AG04450 (cell line): Measurements from ENCODE around the gene FOXR1. TPM values are rescaled to one million over a fixed set of nuclear protein-coding genes. Genes with fewer than 3 reads are reported as not detected.
"Not testable (repeated sequence)": the region's sequence is repeated elsewhere in the genome, so short reads cannot be mapped to it uniquely, and the experiment has no call there.

Experiments used
- CTCF ChIA-PET: fragments of 300-600, 350-600 bp; formaldehyde crosslinking; extraction: SDS; loops from one replicate; lab custom pipeline; 2022; ENCODE audit warnings: antibody characterized with exemption, inconsistent platforms; lab: Charles Lee
- POLR2A ChIA-PET: fragments of 350-600 bp; formaldehyde crosslinking; extraction: SDS; loops from one replicate; lab custom pipeline; 2021; ENCODE audit warnings: antibody characterized with exemption, inconsistent platforms; lab: Yijun Ruan, JAX
- DNase-seq: peaks from one replicate; pipeline ENCODE4 v3.0.0-alpha.2; 2011; ENCODE audit warnings: low read depth, low spot score
- H3K27ac ChIP-seq: one replicate; pipeline ENCODE4 v1.5.1; 2012; ENCODE audit warnings: low read depth, low read length, control low read depth
- H3K27me3 ChIP-seq: one replicate; pipeline ENCODE4 v1.6.0; 2012; ENCODE audit warnings: low read length; ENCODE audit not compliant: control insufficient read depth, insufficient read depth
- H3K4me3 ChIP-seq: 2 replicates; pipeline ENCODE4 v1.5.1; 2011; ENCODE audit warnings: mild to moderate bottlenecking, low read depth, low read length, control low read depth
- H3K9me3 ChIP-seq: 2 replicates; pipeline ENCODE4 v1.5.1; 2012; ENCODE audit warnings: low read length; ENCODE audit not compliant: control insufficient read depth, insufficient read depth
- CTCF ChIP-seq: IDR thresholded peaks from 2 replicates; pipeline ENCODE4 v1.5.1; 2011; ENCODE audit warnings: low read depth, low read length, control low read depth, inconsistent platforms
- polyA plus RNA-seq: library from polyadenylated mRNA; depleted of rRNA; stranded (reverse); fragments of >200 nt; gene quantifications from 2 replicates; pipeline ENCODE4 v1.2.3, GENCODE V29; 2011

FOXR1 gene
- polyA plus RNA-seq, 1 experiment = not detected

GRCh38 chr11:118961591-118961990 is 10.0 kb upstream of the FOXR1 start:
- Histone ChIP-seq H3K27ac (no peak overlapping the region), H3K27me3 (peaks cover 12% of the 10 kb centered on the region), H3K4me3 (no peak overlapping the region), H3K9me3 (no peaks in the 10 kb centered on the region)
- no peak for TF ChIP-seq CTCF
- POLR2A ChIA-PET = interaction anchor here (0.6 kb wide), 1 partner anchor 199 kb away, joined by 7 read pairs; no protein-coding TSS in a partner anchor
- no peak for DNase-seq
- CTCF ChIA-PET = no interaction called here

GRCh38 chr11:118969508-118969907 is 2.1 kb upstream of the FOXR1 start:
- H3K9me3 ChIP-seq, H3K4me3 ChIP-seq, H3K27me3 ChIP-seq, POLR2A ChIA-PET, CTCF ChIA-PET, H3K27ac ChIP-seq, DNase-seq: not testable (repeated sequence)

GRCh38 chr11:118973985-118974384 is 2.4 kb downstream of the FOXR1 start:
- peaks cover 7% of the 10 kb centered on the region; the same call in 1 of the 2 replicates for H3K9me3 ChIP-seq
- no peak for TF ChIP-seq CTCF
- no peak for DNase-seq
- H3K27me3 ChIP-seq = peaks cover 11% of the 10 kb centered on the region
- ChIA-PET CTCF (no interaction called here), POLR2A (no interaction called here)
- no peak overlapping the region for H3K27ac ChIP-seq
- H3K4me3 ChIP-seq = no peak overlapping the region

- H3K4me3 ChIP-seq = no peak overlapping the region
- H3K27me3 ChIP-seq = peaks cover 18% of the 10 kb centered on the region
- DNase-seq = no peak
- H3K9me3 ChIP-seq = peaks cover 7% of the 10 kb centered on the region; the same call in 1 of the 2 replicates
- ChIA-PET CTCF (no interaction called here), POLR2A (no interaction called here)
- no peak for TF ChIP-seq CTCF
- no peak overlapping the region for H3K27ac ChIP-seq
These were observed 4.5 kb downstream of the FOXR1 start for GRCh38 chr11:118975771-118976709.

- no peak for DNase-seq
- no peak for TF ChIP-seq CTCF
- Histone ChIP-seq H3K27ac (no peak overlapping the region), H3K9me3 (no peaks in the 10 kb centered on the region), H3K4me3 (no peak overlapping the region), H3K27me3 (peaks cover 19% of the 10 kb centered on the region)
- POLR2A ChIA-PET = interaction anchor here (0.5 kb wide), 1 partner anchor 35 kb away, joined by 4 read pairs; no protein-coding TSS in a partner anchor
- CTCF ChIA-PET = no interaction called here
These were observed 7.9 kb downstream of the FOXR1 start for GRCh38 chr11:118979434-118979833.
